SK-N-SH (cell line): ENCODE measurements around the gene BICC1. TPM values are rescaled to one million over a fixed set of nuclear protein-coding genes. Genes with fewer than 3 reads are reported as not detected.

Experiments
- CTCF ChIA-PET: fragments of 300-600, 350-600 bp; formaldehyde crosslinking; extraction: SDS; loops from one replicate; lab custom pipeline; 2021; lab: Yijun Ruan, JAX
- POLR2A ChIA-PET: fragments of 350-600 bp; sonication (Branson Sonifier 250); formaldehyde crosslinking; extraction: SDS; loops from one replicate; lab custom pipeline; 2020; ENCODE audit warnings: antibody characterized with exemption, inconsistent platforms; lab: Yijun Ruan, JAX
- DNase-seq: peaks from one replicate; pipeline ENCODE4 v3.0.0; 2012
- H2AFZ ChIP-seq: fragments of 200-600 bp; sonication (generic); 2 replicates; pipeline ENCODE4 v1.8.1; 2016; ENCODE audit warnings: antibody characterized with exemption, mild to moderate bottlenecking, low read depth
- H3F3A ChIP-seq: fragments of 200-600 bp; sonication (generic); replicated peaks from 2 replicates; pipeline ENCODE3; 2016; ENCODE audit warnings: antibody characterized with exemption, mild to moderate bottlenecking; ENCODE audit not compliant: insufficient read depth
- H3K27ac ChIP-seq, 2 experiments: fragments of 200-500 bp in 1 of 2; fragments of 200-600 bp in 1 of 2; sonication (Bioruptor generic) in 1 of 2; sonication (generic), shearing (Covaris generic) in 1 of 2; 2 replicates each; pipeline versions ENCODE4 v1.5.1 to v1.6.1; 2014 to 2016; ENCODE audit warnings: low read depth in 2 of 2, inconsistent platforms in 1 of 2, low read length in 1 of 2, mild to moderate bottlenecking in 1 of 2, mixed read lengths in 1 of 2
- H3K27me3 ChIP-seq: fragments of 200-600 bp; sonication (generic), shearing (Covaris generic); 2 replicates; pipeline ENCODE4 v1.6.1; 2016; ENCODE audit warnings: mixed run types; ENCODE audit not compliant: insufficient read depth
- H3K36me3 ChIP-seq, 2 experiments: fragments of 200-500 bp in 1 of 2; fragments of 200-600 bp in 1 of 2; sonication (Bioruptor generic) in 1 of 2; sonication (generic) in 1 of 2; replicated peaks in 1 of 2; 2 replicates each; pipeline versions ENCODE3 to v1.5.1; 2014 to 2016; ENCODE audit warnings: low read length in 1 of 2, mild to moderate bottlenecking in 1 of 2; ENCODE audit not compliant: insufficient read depth in 2 of 2, control insufficient read depth in 1 of 2
- H3K4me1 ChIP-seq, 2 experiments: fragments of 200-500 bp in 1 of 2; fragments of 200-600 bp in 1 of 2; sonication (Bioruptor generic) in 1 of 2; sonication (generic), shearing (Covaris generic) in 1 of 2; 2 replicates each; pipeline versions ENCODE4 v1.5.1 to v1.6.1; 2014 to 2016; ENCODE audit warnings: low read depth in 1 of 2, low read length in 1 of 2, mixed run types in 1 of 2; ENCODE audit not compliant: insufficient read depth in 2 of 2, control insufficient read depth in 1 of 2
- H3K4me2 ChIP-seq: fragments of 200-600 bp; sonication (generic), shearing (Covaris generic); 2 replicates; pipeline ENCODE4 v1.6.1; 2017; ENCODE audit warnings: mixed run types
- H3K4me3 ChIP-seq, 2 experiments: fragments of 200-500 bp in 1 of 2; fragments of 200-600 bp in 1 of 2; sonication (Bioruptor generic) in 1 of 2; sonication (generic), shearing (Covaris generic) in 1 of 2; 2 replicates each; pipeline versions ENCODE4 v1.5.1 to v1.8.1; 2014 to 2016; ENCODE audit warnings: low read depth in 2 of 2, inconsistent platforms in 1 of 2, low read length in 1 of 2, mild to moderate bottlenecking in 1 of 2, mixed read lengths in 1 of 2, moderate library complexity in 1 of 2
- H3K79me2 ChIP-seq: fragments of 200-600 bp; sonication (generic); 2 replicates; pipeline ENCODE4 v1.8.1; 2017; ENCODE audit warnings: mild to moderate bottlenecking; ENCODE audit not compliant: insufficient read depth
- H3K9ac ChIP-seq: fragments of 200-600 bp; sonication (generic); 2 replicates; pipeline ENCODE4 v1.6.1; 2017; ENCODE audit warnings: mixed run types
- H3K9me2 ChIP-seq: fragments of 200-600 bp; sonication (generic); 2 replicates; pipeline ENCODE4 v1.6.1; 2017; ENCODE audit warnings: mixed run types
- H3K9me3 ChIP-seq: fragments of 200-600 bp; sonication (generic); 2 replicates; pipeline ENCODE4 v1.6.1; 2017; ENCODE audit warnings: mixed run types, mild to moderate bottlenecking, moderate library complexity
- H4K20me1 ChIP-seq: fragments of 200-600 bp; sonication (generic); 2 replicates; pipeline ENCODE4 v1.6.1; 2017; ENCODE audit warnings: mild to moderate bottlenecking, mixed run types; ENCODE audit not compliant: insufficient read depth
- ELF1 ChIP-seq: IDR thresholded peaks from 2 replicates; pipeline ENCODE4 v1.4.0; 2012
- EP300 ChIP-seq, 2 experiments: IDR thresholded peaks; 2 replicates each; pipeline versions ENCODE4 v1.4.0 to v1.6.1; 2012; ENCODE audit warnings: borderline replicate concordance in 1 of 2, low read depth in 1 of 2, low read length in 1 of 2
- FOSL2 ChIP-seq: IDR thresholded peaks from 2 replicates; pipeline ENCODE4 v1.4.0; 2012; ENCODE audit warnings: low read depth, mild to moderate bottlenecking, moderate library complexity, borderline replicate concordance
- FOXJ3 ChIP-seq: sonication (generic); formaldehyde crosslinking; IDR thresholded peaks from 2 replicates; pipeline ENCODE4 v1.5.1; 2020; ENCODE audit warnings: mild to moderate bottlenecking, missing genetic modification reagents
- FOXM1 ChIP-seq: IDR thresholded peaks from 2 replicates; pipeline ENCODE4 v1.4.0; 2012; ENCODE audit warnings: low read depth, mild to moderate bottlenecking
- GABPA ChIP-seq: IDR thresholded peaks from 2 replicates; pipeline ENCODE4 v1.4.0; 2012; ENCODE audit warnings: low read depth, mild to moderate bottlenecking
- IRF3 ChIP-seq: fragments of 150-350 bp; IDR thresholded peaks from 2 replicates; pipeline ENCODE4 v1.6.1; 2016; ENCODE audit warnings: mild to moderate bottlenecking, low read depth, low read length
- JUND ChIP-seq: IDR thresholded peaks from 2 replicates; pipeline ENCODE4 v1.4.0; 2012
- MAX ChIP-seq: IDR thresholded peaks from 2 replicates; pipeline ENCODE4 v1.4.0; 2012; ENCODE audit warnings: low read depth
- NFIC ChIP-seq: IDR thresholded peaks from 2 replicates; pipeline ENCODE4 v1.4.0; 2012; ENCODE audit warnings: borderline replicate concordance
- NRF1 ChIP-seq: IDR thresholded peaks from 2 replicates; pipeline ENCODE4 v1.6.1; 2012; ENCODE audit warnings: low read depth, mild to moderate bottlenecking, low read length
- PBX3 ChIP-seq: IDR thresholded peaks from 2 replicates; pipeline ENCODE4; 2012
- RAD21 ChIP-seq: IDR thresholded peaks from 2 replicates; pipeline ENCODE4 v1.6.1; 2012; ENCODE audit warnings: mild to moderate bottlenecking, low read length
- REST ChIP-seq: IDR thresholded peaks from 2 replicates; pipeline ENCODE4 v1.6.1; 2012; ENCODE audit warnings: mild to moderate bottlenecking, low read depth, low read length, moderate library complexity
- RXRA ChIP-seq: IDR thresholded peaks from 2 replicates; pipeline ENCODE4 v1.4.0; 2012; ENCODE audit warnings: low read depth, mild to moderate bottlenecking, borderline replicate concordance
- SMC3 ChIP-seq: IDR thresholded peaks from 2 replicates; pipeline ENCODE4 v1.6.1; 2012; ENCODE audit warnings: low read depth, low read length, improper control_type of control experiment
- TAF1 ChIP-seq: IDR thresholded peaks from 2 replicates; pipeline ENCODE4 v1.6.1; 2012; ENCODE audit warnings: low read depth, mild to moderate bottlenecking, low read length, moderate library complexity, borderline replicate concordance
- TCF12 ChIP-seq: IDR thresholded peaks from 2 replicates; pipeline ENCODE4 v1.4.0; 2012
- TEAD4 ChIP-seq: IDR thresholded peaks from 2 replicates; pipeline ENCODE4 v1.4.0; 2012; ENCODE audit warnings: mild to moderate bottlenecking, borderline replicate concordance; ENCODE audit not compliant: insufficient read depth
- USF2 ChIP-seq: fragments of 150-350 bp; IDR thresholded peaks from 2 replicates; pipeline ENCODE4 v1.6.1; 2017; ENCODE audit warnings: antibody characterized with exemption, low read length, low read depth, borderline replicate concordance
- YY1 ChIP-seq: IDR thresholded peaks from 2 replicates; pipeline ENCODE4 v1.4.0; 2012; ENCODE audit warnings: low read depth, mild to moderate bottlenecking
- ZBTB33 ChIP-seq: IDR thresholded peaks from 2 replicates; pipeline ENCODE4 v1.4.0; 2012; ENCODE audit warnings: low read depth, borderline replicate concordance
- WGBS: methylation state at CpG from one replicate; pipeline ENCODE4 v1.1.6; 2017; ENCODE audit warnings: low lambda C conversion rate; 5-methylcytosine and 5-hydroxymethylcytosine counted together
- polyA plus RNA-seq, 3 experiments: library from polyadenylated mRNA; depleted of rRNA; stranded (reverse); fragments of >200 nt; gene quantifications; 2 replicates each; pipeline ENCODE4 v1.2.3, GENCODE V29; 2012
- TF ChIP-seq, protein P1 (sequence below): IDR thresholded peaks from 2 replicates; pipeline ENCODE4 v1.4.0; 2012; ENCODE audit warnings: low read depth, borderline replicate concordance

BICC1 gene
- polyA plus RNA-seq (2012; rRNA removed) = 1.5 and 2.2 TPM in 2 replicates
- 1.7 and 1.8 TPM in 2 replicates for polyA plus RNA-seq (2012; cell fraction: cytosol; rRNA removed)
- polyA plus RNA-seq (2012; cell fraction: nucleus; rRNA removed) = 1.5 and 3.0 TPM in 2 replicates

- CTCF ChIA-PET = interaction anchor here (0.8 to 1.8 kb wide), 3 partner anchors 14 to 128 kb away, joined by 3 to 6 read pairs (median 4); no protein-coding TSS in a partner anchor
- H2AFZ ChIP-seq = peak within 1 kb of the TSS; percentile 77
- no peaks in the 10 kb centered on the region for H4K20me1 ChIP-seq
- H3K9me3 ChIP-seq = no peaks in the 10 kb centered on the region
- peaks cover 35% of the 10 kb centered on the region for H3K79me2 ChIP-seq
- H3K36me3 ChIP-seq = no peaks in the 10 kb centered on the region
- POLR2A ChIA-PET = no interaction called here
- DNase-seq = peak; percentile 93
- peak within 1 kb of the TSS; percentile 75 to 93 for H3K4me3 ChIP-seq
- no peaks in the 10 kb centered on the region for H3K27me3 ChIP-seq
- H3K4me1 ChIP-seq = peaks cover 0 to 5% of the 10 kb centered on the region in 2 experiments; a peak in 2 of 4 replicates
- no peaks in the 10 kb centered on the region for H3K9me2 ChIP-seq
- H3K27ac ChIP-seq = peak within 1 kb of the TSS; percentile 41 to 86; a peak in 3 of 4 replicates
- peaks cover 5% of the 10 kb centered on the region for H3F3A ChIP-seq
- H3K4me2 ChIP-seq = peak within 1 kb of the TSS; percentile 98
- 3% methylated on average over 16 of the region's 82 CpGs for WGBS
- peak within 1 kb of the TSS; percentile 69 for H3K9ac ChIP-seq
- TF ChIP-seq YY1 (peak; percentile 16; the same call in 1 of the 2 replicates), TCF12 (no peak), TEAD4 (no peak), TAF1 (no peak), EP300 (IDR thresholded peaks at IDR 0.05; ENCODE audit: borderline replicate concordance in 1 of 2, low read depth in 1 of 2, low read length in 1 of 2) (no peak), RAD21 (peak; percentile 29), IRF3 (no peak), NFIC (no peak), NRF1 (0 out of 2 replicates have a peak, but pooled peaks have one; percentile 18), PBX3 (no peak), ZBTB33 (no peak), JUND (no peak), FOXM1 (no peak), USF2 (0 out of 2 replicates have a peak, but pooled peaks have one; percentile 27), ELF1 (no peak), MAX (no peak), SMC3 (no peak), FOXJ3 (CRISPR knock-in tag) (no peak), REST (no peak), GABPA (no peak), FOSL2 (no peak), RXRA (no peak)
- TF ChIP-seq, protein P1, sequence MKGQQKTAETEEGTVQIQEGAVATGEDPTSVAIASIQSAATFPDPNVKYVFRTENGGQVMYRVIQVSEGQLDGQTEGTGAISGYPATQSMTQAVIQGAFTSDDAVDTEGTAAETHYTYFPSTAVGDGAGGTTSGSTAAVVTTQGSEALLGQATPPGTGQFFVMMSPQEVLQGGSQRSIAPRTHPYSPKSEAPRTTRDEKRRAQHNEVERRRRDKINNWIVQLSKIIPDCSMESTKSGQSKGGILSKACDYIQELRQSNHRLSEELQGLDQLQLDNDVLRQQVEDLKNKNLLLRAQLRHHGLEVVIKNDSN = peak; percentile 64; the same call in 1 of the 2 replicates
Measured at GRCh38 chr10:58512491-58513187, at the start of gene BICC1. Gene BICC1 (plus strand): TSS chr10:58512872. CDS start chr10:58513144, 272 bp downstream.
